ENCODE results near the gene TMEM108.

Gene TMEM108

DNA sequence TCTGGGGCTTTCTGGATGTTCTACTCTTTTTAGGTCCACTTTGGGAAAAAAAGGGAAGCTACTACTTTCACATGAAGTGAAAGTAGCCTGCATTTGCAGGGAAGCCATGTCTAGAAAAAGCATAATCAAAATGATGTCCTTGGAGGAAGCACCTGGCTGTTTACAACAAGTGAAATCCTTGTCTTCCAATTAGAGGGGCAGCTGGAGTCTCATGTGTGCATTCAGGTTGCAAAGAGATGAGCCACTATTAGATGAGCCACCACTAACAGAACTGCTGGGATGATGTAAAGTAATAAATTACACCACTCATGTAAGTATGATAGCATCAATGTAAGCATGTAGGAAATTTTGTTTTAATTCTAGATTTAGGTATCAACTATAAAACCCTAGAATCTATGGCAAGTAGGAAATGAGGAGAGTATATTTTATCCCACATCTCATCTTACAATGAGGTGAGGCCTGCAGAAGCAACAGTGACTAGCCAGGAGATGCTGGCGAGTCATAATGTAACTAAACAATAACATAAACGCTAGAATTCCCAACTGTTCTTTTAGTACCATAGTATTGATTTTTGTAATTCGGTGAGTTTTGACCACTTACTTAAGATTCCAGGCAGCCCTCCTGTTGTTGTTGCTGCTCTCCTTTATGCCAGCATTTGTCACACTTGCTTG lies 75.9 kb downstream of the TMEM108 start:
- H3K9ac ChIP-seq (ENCODE audit: insufficient read length, low read depth), result no peak overlapping the region
- no peak overlapping the region for H3K4me3 ChIP-seq (ENCODE audit: insufficient read length, low read depth)

GRCh38 chr3:133115176-133115575 lies 77.0 kb downstream of the TMEM108 start:
- DNase-seq (ENCODE audit: low read depth, low spot score), result no peak
- H3K36me3 ChIP-seq (ENCODE audit: insufficient read depth, insufficient read length, low read length), result no peaks in the 10 kb centered on the region
- H3K9ac ChIP-seq (ENCODE audit: insufficient read length, low read depth), result no peak overlapping the region
- H3K4me1 ChIP-seq (ENCODE audit: insufficient read depth, insufficient read length), result no peaks in the 10 kb centered on the region
- no peaks in the 10 kb centered on the region for H3K27me3 ChIP-seq (ENCODE audit: insufficient read depth, insufficient read length)
- TF ChIP-seq SUZ12 (IDR thresholded peaks at IDR 0.05; ENCODE audit: extremely low read depth, insufficient read depth, insufficient read length) (no peak), ZNF274 (IDR thresholded peaks at IDR 0.05; ENCODE audit: low read depth, low read length) (no peak), YY1 (IDR thresholded peaks at IDR 0.05; ENCODE audit: insufficient read depth, insufficient read length) (no peak)
- no peak overlapping the region for H3K4me3 ChIP-seq (ENCODE audit: insufficient read length, low read depth)
- no peaks in the 10 kb centered on the region for H3K9me3 ChIP-seq (ENCODE audit: insufficient read depth, low read length)

More for the DNA sequence above, 75.9 kb downstream of the TMEM108 start:
- H3K27me3 ChIP-seq (ENCODE audit: insufficient read depth, insufficient read length), result no peaks in the 10 kb centered on the region
- DNase-seq (ENCODE audit: low read depth, low spot score), result no peak
- TF ChIP-seq SUZ12 (IDR thresholded peaks at IDR 0.05; ENCODE audit: extremely low read depth, insufficient read depth, insufficient read length), result no peak
- no peak for TF ChIP-seq ZNF274 (IDR thresholded peaks at IDR 0.05; ENCODE audit: low read depth, low read length)
- no peak for TF ChIP-seq YY1 (IDR thresholded peaks at IDR 0.05; ENCODE audit: insufficient read depth, insufficient read length)
- no peaks in the 10 kb centered on the region for H3K36me3 ChIP-seq (ENCODE audit: insufficient read depth, insufficient read length, low read length)
- H3K9me3 ChIP-seq (ENCODE audit: insufficient read depth, low read length), result no peaks in the 10 kb centered on the region
- no peaks in the 10 kb centered on the region for H3K4me1 ChIP-seq (ENCODE audit: insufficient read depth, insufficient read length)

GRCh38 chr3:133117342-133117741 lies 79.2 kb downstream of the TMEM108 start:
- Histone ChIP-seq H3K27me3 (ENCODE audit: insufficient read depth, insufficient read length) (no peaks in the 10 kb centered on the region), H3K36me3 (ENCODE audit: insufficient read depth, insufficient read length, low read length) (no peaks in the 10 kb centered on the region), H3K4me1 (ENCODE audit: insufficient read depth, insufficient read length) (no peaks in the 10 kb centered on the region), H3K4me3 (ENCODE audit: insufficient read length, low read depth) (no peak overlapping the region), H3K9ac (ENCODE audit: insufficient read length, low read depth) (no peak overlapping the region), H3K9me3 (ENCODE audit: insufficient read depth, low read length) (no peaks in the 10 kb centered on the region)
- TF ChIP-seq YY1 (IDR thresholded peaks at IDR 0.05; ENCODE audit: insufficient read depth, insufficient read length) (no peak), SUZ12 (IDR thresholded peaks at IDR 0.05; ENCODE audit: extremely low read depth, insufficient read depth, insufficient read length) (no peak)
- no peak for DNase-seq (ENCODE audit: low read depth, low spot score)

- H3K27me3 ChIP-seq (ENCODE audit: insufficient read depth, insufficient read length), result no peaks in the 10 kb centered on the region
- no peaks in the 10 kb centered on the region for H3K36me3 ChIP-seq (ENCODE audit: insufficient read depth, insufficient read length, low read length)
- no peak overlapping the region for H3K9ac ChIP-seq (ENCODE audit: insufficient read length, low read depth)
- H3K9me3 ChIP-seq (ENCODE audit: insufficient read depth, low read length), result no peaks in the 10 kb centered on the region
- no peaks in the 10 kb centered on the region for H3K4me1 ChIP-seq (ENCODE audit: insufficient read depth, insufficient read length)
- no peak for DNase-seq (ENCODE audit: low read depth, low spot score)
- H3K4me3 ChIP-seq (ENCODE audit: insufficient read length, low read depth), result no peak overlapping the region
- TF ChIP-seq YY1 (IDR thresholded peaks at IDR 0.05; ENCODE audit: insufficient read depth, insufficient read length), result no peak
- TF ChIP-seq ZNF274 (IDR thresholded peaks at IDR 0.05; ENCODE audit: low read depth, low read length), result no peak
- TF ChIP-seq SUZ12 (IDR thresholded peaks at IDR 0.05; ENCODE audit: extremely low read depth, insufficient read depth, insufficient read length), result no peak
Observed at GRCh38 chr3:133119176-133119575, 81.0 kb downstream of the TMEM108 start.

GRCh38 chr3:133121450-133121849 lies 83.3 kb downstream of the TMEM108 start:
- TF ChIP-seq SUZ12 (IDR thresholded peaks at IDR 0.05; ENCODE audit: extremely low read depth, insufficient read depth, insufficient read length), result no peak
- TF ChIP-seq ZNF274 (IDR thresholded peaks at IDR 0.05; ENCODE audit: low read depth, low read length), result no peak
- TF ChIP-seq YY1 (IDR thresholded peaks at IDR 0.05; ENCODE audit: insufficient read depth, insufficient read length), result no peak
- Histone ChIP-seq H3K9me3 (ENCODE audit: insufficient read depth, low read length) (no peaks in the 10 kb centered on the region), H3K9ac (ENCODE audit: insufficient read length, low read depth) (no peak overlapping the region), H3K4me3 (ENCODE audit: insufficient read length, low read depth) (no peak overlapping the region), H3K4me1 (ENCODE audit: insufficient read depth, insufficient read length) (no peaks in the 10 kb centered on the region), H3K27me3 (ENCODE audit: insufficient read depth, insufficient read length) (no peaks in the 10 kb centered on the region), H3K36me3 (ENCODE audit: insufficient read depth, insufficient read length, low read length) (no peaks in the 10 kb centered on the region)
- DNase-seq (ENCODE audit: low read depth, low spot score), result no peak

- H3K9me3 ChIP-seq (ENCODE audit: insufficient read depth, low read length), result no peaks in the 10 kb centered on the region
- no peak for DNase-seq (ENCODE audit: low read depth, low spot score)
- H3K27me3 ChIP-seq (ENCODE audit: insufficient read depth, insufficient read length), result no peaks in the 10 kb centered on the region
- no peak overlapping the region for H3K4me3 ChIP-seq (ENCODE audit: insufficient read length, low read depth)
- no peaks in the 10 kb centered on the region for H3K4me1 ChIP-seq (ENCODE audit: insufficient read depth, insufficient read length)
- H3K9ac ChIP-seq (ENCODE audit: insufficient read length, low read depth), result no peak overlapping the region
- no peaks in the 10 kb centered on the region for H3K36me3 ChIP-seq (ENCODE audit: insufficient read depth, insufficient read length, low read length)
- TF ChIP-seq YY1 (IDR thresholded peaks at IDR 0.05; ENCODE audit: insufficient read depth, insufficient read length) (no peak), SUZ12 (IDR thresholded peaks at IDR 0.05; ENCODE audit: extremely low read depth, insufficient read depth, insufficient read length) (no peak), ZNF274 (IDR thresholded peaks at IDR 0.05; ENCODE audit: low read depth, low read length) (no peak)
Observed at GRCh38 chr3:133123636-133124035, 85.4 kb downstream of the TMEM108 start.

- H3K9me3 ChIP-seq (ENCODE audit: insufficient read depth, low read length), result no peaks in the 10 kb centered on the region
- no peak for TF ChIP-seq ZNF274 (IDR thresholded peaks at IDR 0.05; ENCODE audit: low read depth, low read length)
- no peak for TF ChIP-seq YY1 (IDR thresholded peaks at IDR 0.05; ENCODE audit: insufficient read depth, insufficient read length)
- no peak for TF ChIP-seq SUZ12 (IDR thresholded peaks at IDR 0.05; ENCODE audit: extremely low read depth, insufficient read depth, insufficient read length)
- H3K4me3 ChIP-seq (ENCODE audit: insufficient read length, low read depth), result no peak overlapping the region
- H3K9ac ChIP-seq (ENCODE audit: insufficient read length, low read depth), result no peak overlapping the region
- no peaks in the 10 kb centered on the region for H3K36me3 ChIP-seq (ENCODE audit: insufficient read depth, insufficient read length, low read length)
- H3K27me3 ChIP-seq (ENCODE audit: insufficient read depth, insufficient read length), result no peaks in the 10 kb centered on the region
- H3K4me1 ChIP-seq (ENCODE audit: insufficient read depth, insufficient read length), result no peaks in the 10 kb centered on the region
- no peak for DNase-seq (ENCODE audit: low read depth, low spot score)
Observed at GRCh38 chr3:133124511-133124910, 86.3 kb downstream of the TMEM108 start.

Data from NT2/D1 (cell line).